GM12892 (cell line): ENCODE data around the gene ANKRD10. TPM values are rescaled to one million over a fixed set of nuclear protein-coding genes. Genes with fewer than 3 reads are reported as not detected.
"Not testable (repeated sequence)": the region's sequence is repeated elsewhere in the genome, so short reads cannot be mapped to it uniquely, and the experiment has no call there.

ENCODE experiments used
- DNase-seq: peaks from one replicate; pipeline ENCODE4 v3.0.0; 2011; ENCODE audit not compliant: insufficient read length
- FAIRE-seq: peaks from 2 replicates; lab custom pipeline; 2011; peaks lifted over from hg19 to GRCh38; lab: Jason Lieb, UNC
- POLR2A ChIP-seq: IDR thresholded peaks from 2 replicates; pipeline ENCODE4 v1.6.1; 2011; ENCODE audit warnings: low read depth, low read length, control low read depth
- POLR2AphosphoS5 ChIP-seq: IDR thresholded peaks from 2 replicates; pipeline ENCODE4 v1.6.1; 2011; ENCODE audit warnings: low read depth, low read length, control low read depth
- TAF1 ChIP-seq: IDR thresholded peaks from 2 replicates; pipeline ENCODE4 v1.6.1; 2011; ENCODE audit warnings: low read depth, mild to moderate bottlenecking, control low read depth, low read length, borderline replicate concordance
- polyA plus RNA-seq: library from polyadenylated mRNA; unstranded; fragments of >200 nt; gene quantifications from one replicate; pipeline ENCODE4 v1.2.1, GENCODE V29; 2012; ENCODE audit warnings: missing spikeins, inconsistent platforms; ENCODE audit not compliant: missing spikeins

Gene ANKRD10
- polyA plus RNA-seq, result 115 TPM

DNA sequence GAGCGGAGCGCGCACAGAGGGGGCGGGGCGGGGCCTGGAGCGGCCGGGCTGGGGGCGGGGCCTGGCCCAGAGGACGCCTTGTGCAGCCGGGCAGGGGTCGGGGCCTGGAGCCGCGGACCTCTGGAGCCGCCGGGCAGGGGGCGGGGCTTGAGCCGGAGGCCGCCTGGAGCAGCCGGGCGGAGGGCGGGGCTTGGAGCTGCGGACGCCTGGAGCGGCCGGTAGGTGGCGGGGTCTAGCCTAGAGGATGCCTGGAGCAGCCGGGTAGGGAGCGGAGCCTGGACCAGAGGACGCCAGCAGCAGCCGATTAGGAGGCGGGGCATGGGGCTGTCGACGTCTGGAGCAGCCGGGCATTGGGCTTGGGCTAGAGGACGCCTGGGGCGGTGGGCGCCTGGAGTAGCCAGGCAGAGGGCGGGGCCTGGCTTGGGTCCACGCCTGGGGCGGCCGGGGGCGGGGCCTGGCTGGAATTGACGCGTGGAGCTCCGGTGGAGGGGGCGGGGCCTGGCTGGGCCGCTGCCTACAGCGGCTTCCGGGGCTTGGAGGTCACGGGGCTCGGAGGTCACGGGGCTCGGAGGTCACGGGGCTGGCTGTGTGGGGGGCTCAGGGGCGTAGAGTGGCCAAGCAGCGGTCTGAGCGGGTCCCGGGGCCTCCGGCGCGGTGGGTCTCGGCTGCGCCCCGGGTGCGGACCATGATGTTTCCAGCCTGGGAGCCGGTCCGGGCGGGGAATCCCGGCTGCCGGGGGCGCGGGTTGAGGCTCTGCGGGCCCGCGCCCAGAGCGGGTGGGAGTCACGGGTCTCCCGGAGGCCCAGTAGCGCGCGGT lies at the start of gene ANKRD10:
Gene ANKRD10 (minus strand): TSS at position 13 of the 817 bp plus-strand sequence. CDS start 135 bp downstream, outside the sequence.
- TF ChIP-seq TAF1 (no peak), POLR2AphosphoS5 (peak; percentile 64), POLR2A (peak; percentile 74)
- FAIRE-seq, result peak; percentile 88
- peak; percentile 91 for DNase-seq

DNA sequence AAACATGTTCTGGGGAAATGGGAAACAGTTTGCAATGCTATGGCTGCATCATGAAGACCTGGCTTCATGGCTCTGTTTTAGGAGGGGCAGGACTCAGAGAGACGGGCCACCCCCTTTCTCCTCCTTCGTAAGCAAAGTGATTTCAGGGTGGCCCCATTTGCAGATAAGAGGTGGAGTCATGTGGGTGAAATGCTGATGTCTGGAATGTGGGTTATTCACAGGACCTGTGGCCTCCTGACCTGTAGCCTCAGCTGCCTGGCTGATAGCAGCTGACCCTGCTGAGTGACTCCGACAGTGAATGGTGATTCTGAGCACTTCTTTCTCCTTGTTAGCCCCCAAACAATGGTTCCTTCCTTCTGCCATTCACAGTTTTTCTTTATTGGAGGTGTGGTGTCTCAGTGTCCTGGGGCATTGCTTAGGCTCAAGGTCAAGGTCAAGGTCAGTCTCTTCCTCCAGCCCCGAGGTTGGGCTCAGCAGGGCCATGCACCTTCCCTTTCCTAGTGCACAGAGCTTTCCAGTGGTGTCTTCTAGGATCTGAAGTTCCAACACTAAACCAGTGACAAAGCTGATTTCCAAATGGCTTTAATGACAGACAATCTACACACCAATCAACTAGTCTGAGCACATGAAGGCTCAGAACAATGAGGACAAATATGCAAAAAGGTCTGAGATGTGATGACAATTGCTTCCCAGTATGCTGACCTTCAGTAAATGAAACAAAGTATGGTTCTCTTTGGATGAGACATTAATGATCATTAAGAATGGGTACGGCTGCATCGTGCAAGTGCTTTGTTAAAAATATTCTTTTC lies 49.6 kb upstream of the ANKRD10 start:
- TF ChIP-seq POLR2A (no peak), TAF1 (no peak), POLR2AphosphoS5 (no peak)
- DNase-seq, result no peak
- no peak for FAIRE-seq

- TF ChIP-seq POLR2A (no peak), TAF1 (no peak), POLR2AphosphoS5 (no peak)
- DNase-seq (no peak), FAIRE-seq (no peak)
Measured at GRCh38 chr13:110963554-110963970, 48.7 kb upstream of the ANKRD10 start.

DNA sequence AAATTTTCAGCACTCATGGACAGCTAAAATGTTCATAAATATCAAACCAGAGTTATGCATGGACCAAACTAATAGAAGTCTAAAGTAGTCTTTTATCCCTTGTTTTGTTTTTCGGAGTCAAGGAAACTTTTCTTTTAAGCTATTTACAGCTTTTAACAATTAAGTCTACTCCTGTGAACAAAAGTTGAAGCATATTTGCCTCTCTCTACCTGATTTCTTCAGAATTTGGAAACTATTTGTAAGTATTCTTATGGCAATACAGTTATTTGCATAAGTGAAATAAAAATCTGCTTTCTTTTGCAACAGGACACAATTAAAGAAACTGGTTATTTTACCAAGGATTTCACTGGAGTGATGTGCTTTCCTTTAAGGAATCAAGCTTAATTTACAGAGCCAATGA lies 47.1 kb upstream of the ANKRD10 start:
- no peak for DNase-seq
- no peak for FAIRE-seq
- TF ChIP-seq POLR2A (no peak), POLR2AphosphoS5 (no peak), TAF1 (no peak)

DNA sequence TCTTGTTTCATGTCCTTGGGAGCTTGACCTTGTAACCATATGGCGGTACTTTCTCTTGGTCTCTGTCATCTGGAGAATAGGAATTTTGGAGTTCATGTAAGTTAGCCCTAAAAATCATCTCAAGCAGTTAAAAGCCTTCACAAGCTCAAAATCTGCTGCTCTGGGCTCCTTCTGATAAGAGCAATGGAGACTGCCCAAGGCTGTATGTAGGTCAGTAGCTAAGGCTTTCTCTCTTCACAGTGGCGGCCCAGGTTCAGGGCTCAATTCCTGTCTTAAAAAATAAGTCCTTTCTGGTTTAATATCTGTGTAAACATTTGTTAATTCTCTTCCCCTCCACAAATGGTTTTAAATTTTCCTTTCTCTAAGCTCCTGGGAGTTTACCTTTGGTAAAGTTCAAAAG lies 45.3 kb upstream of the ANKRD10 start:
- TF ChIP-seq POLR2A (no peak), POLR2AphosphoS5 (no peak), TAF1 (no peak)
- FAIRE-seq, result no peak
- no peak for DNase-seq

DNA sequence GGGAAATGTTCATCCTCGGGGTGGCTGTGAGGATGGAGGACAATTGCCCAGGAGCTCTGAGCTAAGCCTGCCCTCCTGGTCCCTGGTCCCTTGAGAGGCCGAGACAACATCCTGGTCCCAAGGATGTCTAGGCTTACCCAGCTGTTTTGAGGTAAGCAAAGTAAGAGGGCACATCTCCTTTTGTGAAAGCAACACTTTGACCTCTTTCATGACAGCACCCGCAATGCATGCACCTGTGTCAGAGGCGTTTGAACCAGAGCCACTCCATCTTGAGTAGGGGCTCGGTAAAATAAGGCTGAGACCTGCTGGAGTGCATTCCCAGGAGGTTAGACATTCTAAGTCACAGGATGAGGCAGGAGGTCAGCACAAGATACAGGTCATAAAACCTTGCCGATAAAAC lies 43.1 kb upstream of the ANKRD10 start:
- no peak for TF ChIP-seq POLR2AphosphoS5
- no peak for TF ChIP-seq POLR2A
- no peak for TF ChIP-seq TAF1
- no peak for DNase-seq
- no peak for FAIRE-seq

DNA sequence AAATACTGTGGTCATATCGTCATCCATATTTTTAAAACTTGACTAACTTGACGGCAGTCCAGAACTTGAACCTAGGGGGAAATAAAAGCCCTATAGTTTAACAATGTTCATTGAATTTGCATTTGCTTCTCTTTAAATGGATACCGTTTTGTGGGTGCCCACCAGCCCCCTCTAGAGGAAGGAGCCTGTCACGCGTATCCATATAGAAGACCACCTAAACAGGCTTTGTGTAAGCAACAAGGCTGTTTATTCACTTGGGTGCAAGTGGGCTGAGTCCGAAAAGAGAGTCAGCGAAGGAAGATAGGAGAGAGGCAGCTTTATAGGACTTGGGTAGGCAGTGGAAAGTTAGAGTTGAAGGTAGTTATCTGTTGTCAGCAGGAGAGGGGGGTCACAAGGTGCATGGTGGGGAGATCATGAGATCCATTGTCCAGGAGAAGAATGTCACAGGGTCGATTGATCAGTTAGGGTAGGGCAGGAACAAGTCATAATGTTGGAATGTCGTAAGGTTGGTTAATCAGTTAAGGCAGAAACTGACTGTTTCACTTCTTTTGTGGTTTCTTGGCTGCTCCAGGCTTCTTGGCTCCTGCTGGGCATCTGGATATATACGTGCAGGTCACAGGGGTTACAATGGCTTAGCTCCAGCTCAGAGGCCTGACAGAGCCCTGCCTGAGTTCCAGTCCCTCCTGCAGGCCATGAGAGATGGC lies 42.5 kb upstream of the ANKRD10 start:
- no peak for FAIRE-seq
- TF ChIP-seq POLR2AphosphoS5 (no peak), TAF1 (no peak), POLR2A (no peak)
- no peak for DNase-seq

- not testable (repeated sequence) for FAIRE-seq
Measured at GRCh38 chr13:110956216-110956615, 41.3 kb upstream of the ANKRD10 start.

DNA sequence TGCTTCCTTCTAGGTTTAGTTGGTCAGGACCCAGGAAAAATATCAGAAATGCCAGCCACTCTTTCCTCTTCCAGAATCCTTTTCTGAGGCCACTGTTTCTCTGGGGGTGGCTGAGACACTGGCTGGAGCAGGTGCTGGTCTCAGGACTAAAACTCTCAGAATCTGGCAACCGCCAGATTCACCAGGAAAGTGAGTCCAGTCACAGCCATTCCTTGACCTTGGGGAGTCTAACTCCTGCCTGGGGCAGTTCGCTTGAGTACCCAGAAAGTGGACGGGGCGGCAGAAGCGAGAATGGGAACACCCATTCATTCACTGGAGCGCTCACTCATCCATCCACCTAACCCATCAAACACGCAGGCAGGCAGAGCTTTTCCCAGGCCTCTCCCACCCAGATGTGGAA lies 40.7 kb upstream of the ANKRD10 start:
- FAIRE-seq, DNase-seq: not testable (repeated sequence)

More at GRCh38 chr13:110956216-110956615, 41.3 kb upstream of the ANKRD10 start:
- not testable (repeated sequence) for DNase-seq

GRCh38 chr13:110955072-110955503 lies 40.2 kb upstream of the ANKRD10 start:
- FAIRE-seq, result peak; percentile 73

DNA sequence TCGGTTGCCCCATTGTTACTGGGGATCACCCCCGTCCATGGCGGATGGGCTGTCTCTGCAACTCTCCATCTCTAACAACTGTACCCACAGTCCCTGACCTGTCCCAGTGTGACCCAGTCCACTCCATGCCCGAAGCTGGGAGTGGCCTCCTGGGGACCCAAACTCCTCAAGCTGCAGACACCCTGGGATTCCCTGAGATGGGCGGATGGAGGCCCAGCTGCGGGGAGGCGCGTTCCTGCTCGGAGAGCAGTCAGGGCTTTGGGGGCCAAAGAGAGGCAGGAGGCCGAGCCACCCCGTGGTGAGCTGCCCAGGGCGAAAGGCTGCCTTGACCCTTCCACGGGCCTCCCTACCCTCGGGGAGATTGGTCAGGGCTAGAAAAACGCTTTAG lies 39.7 kb upstream of the ANKRD10 start:
- not testable (repeated sequence) for FAIRE-seq, DNase-seq

More at GRCh38 chr13:110955072-110955503, 40.2 kb upstream of the ANKRD10 start:
- not testable (repeated sequence) for DNase-seq
